NCI-H446 treated with DMSO at 0.1 percent for 48 hours (cell line): ENCODE data around the gene ATP9B.

Source experiments
- DNase-seq: peaks from one replicate; lab custom pipeline; 2025; lab: John Stamatoyannopoulos, UW

The ATP9B gene

DNA sequence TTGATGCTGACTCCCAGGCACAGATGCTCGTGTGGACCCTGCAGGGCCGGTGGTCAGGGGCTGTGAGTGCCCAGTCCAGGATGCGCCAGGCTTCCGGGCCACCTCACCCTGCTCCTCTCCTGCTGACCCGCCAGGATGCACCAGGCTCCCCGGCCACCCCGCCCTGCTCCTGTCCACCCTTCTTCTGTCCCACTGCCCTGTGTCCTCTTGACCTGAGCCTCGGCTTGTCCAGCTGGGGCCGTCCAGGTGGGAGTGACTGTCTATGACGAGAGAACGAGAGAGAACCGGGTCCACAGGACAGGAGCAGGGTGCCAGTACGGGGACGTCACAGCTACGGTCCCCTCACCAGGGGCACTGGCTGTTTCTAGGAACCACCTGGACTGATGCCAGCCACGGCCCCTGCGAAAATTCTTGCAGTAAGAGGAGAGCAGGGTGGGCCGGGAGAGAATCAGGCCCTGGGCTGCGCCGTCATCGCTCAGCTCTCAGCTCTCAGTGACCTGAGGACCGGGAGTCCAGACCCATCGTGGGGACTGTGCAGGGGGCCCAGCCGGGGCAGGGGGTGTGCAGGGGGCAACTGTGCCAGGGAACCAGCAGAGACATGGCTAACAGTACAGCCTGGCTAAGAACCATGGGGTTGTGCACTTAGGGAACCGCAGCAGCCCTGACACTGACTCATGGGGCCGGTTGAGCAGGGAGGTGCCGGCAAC is 313.6 kb downstream of the ATP9B start:
- DNase-seq, result no peak

GRCh38 chr18:79383388-79384056 is 314.3 kb downstream of the ATP9B start:
- DNase-seq, result no peak

- no peak for DNase-seq
Observed at GRCh38 chr18:79384151-79384807, 315.1 kb downstream of the ATP9B start.

- DNase-seq, result no peak
Observed at GRCh38 chr18:79384834-79385233, 315.6 kb downstream of the ATP9B start.

DNA sequence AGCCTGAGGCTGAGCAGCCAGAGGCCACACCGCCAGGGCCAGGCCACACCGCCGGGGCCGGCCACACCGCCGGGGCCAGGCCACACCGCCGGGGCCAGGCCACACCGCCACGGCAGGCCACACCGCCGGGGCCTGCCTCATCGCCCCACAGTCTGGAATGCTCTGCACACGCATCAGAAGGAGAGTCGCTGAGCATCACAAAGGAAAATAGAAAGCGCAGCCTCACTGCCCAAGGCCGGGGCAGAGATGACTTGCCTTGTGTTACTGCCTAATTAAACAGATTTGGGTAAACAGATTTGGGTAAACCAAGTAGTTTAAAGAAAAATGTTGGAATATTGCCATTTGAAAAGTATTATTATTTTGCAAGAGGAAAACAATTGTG is 316.1 kb downstream of the ATP9B start:
- DNase-seq, result no peak

DNA sequence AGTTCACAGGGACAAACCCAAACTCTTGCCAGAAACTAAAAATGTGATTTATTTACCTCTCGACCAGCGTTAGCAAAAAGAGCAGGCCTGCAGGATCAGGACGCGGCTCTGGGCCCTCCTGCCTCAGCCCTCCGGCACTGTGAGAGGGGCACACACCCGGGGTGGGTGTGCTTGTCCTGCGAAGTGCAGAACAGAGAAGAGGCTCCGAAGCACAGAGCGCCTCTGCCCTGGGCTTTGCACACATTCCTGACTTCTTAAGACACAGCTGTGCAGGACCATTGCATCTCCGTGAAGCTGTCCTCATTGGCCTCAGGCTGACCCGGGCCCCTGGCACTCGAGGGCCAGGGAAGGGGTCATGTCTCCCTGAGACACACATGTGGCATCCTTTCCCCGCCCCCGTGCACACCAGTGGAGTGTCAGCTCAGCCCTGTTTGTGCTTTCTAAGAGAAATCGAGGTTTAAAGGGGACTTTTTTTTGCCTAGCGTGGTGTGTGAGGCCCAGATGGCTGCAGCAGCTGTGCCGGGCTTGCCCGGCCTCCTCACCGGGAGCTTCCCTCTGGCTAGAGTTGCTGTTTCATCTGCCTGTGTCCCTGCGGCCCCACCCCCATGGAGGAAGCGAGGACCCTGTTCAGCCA is 316.6 kb downstream of the ATP9B start:
- DNase-seq, result no peak

- DNase-seq, result no peak
Observed at GRCh38 chr18:79386547-79386946, 317.4 kb downstream of the ATP9B start.

DNA sequence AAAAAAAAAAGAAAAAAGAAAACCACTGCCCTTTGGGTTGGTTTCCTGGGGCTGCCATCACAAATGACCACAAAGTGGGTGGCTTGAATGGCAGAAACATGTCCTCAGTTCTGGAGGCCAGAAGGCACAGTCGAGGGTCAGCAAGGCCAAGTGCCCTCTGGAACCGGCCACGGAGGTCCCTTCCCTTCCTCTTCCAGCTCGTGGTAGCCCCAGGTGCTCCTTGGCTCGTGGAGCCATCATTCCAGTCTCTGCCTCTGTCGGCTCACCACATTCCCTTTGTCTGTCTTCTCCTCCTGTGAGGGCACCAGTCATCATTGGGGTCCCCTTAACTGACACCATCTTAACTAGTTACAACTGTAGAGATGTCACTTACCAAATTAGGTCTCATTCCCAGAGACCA is 318.0 kb downstream of the ATP9B start:
- no peak for DNase-seq

GRCh38 chr18:79387615-79388014 is 318.4 kb downstream of the ATP9B start:
- no peak for DNase-seq

- no peak for DNase-seq
Observed at GRCh38 chr18:79388043-79388442, 318.8 kb downstream of the ATP9B start.

- no peak for DNase-seq
Observed at GRCh38 chr18:79389689-79390088, 320.5 kb downstream of the ATP9B start.

GRCh38 chr18:79392226-79392625 is 323.0 kb downstream of the ATP9B start:
- no peak for DNase-seq

GRCh38 chr18:79393181-79393634 is 324.0 kb downstream of the ATP9B start:
- DNase-seq, result no peak

DNA sequence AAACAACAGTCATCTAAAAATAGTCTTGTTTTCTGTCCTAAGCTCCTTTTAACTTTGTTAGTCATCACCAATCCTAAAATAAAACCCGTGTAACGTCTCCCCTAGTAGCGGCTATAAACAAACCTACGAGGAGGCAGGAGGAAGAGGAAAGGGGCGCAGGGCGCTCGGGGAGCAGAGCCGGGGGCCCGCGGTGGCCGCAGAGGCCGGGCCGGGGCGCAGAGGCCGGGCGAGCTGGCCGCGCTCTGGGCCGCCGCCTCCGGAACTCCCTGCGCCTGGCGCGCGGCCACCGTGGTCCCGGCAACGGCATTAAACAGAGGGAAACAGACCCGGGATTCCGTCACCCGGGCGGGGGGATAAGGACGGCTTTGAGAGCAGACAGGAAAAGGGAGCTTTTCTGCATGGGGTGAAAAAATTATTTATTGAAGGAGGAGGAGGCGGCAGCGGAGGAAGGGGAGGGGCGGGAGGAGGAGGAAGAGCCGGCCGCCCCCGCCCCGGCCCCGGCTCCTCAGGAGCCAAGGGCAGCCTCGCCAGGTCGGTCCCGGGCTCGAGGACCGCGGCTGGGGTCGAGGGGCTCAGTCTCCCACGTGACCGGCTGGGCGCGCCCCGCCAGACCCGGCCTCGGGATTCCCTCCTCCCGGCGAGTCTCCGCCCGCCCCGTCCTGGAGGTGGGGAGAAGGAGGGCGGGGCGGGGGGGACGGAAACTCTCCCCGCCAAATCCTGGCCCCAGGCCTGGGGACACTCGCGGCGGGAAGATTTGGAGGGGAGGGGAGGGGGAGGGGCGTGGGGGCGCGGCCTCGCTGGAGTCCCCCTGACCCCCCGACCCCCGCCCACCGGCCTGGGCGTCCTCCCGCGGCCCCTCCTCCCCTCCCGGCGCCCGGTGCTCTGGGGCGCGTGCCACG is 324.7 kb downstream of the ATP9B start:
- DNase-seq, result no peak

- DNase-seq, result no peak
Observed at GRCh38 chr18:79394534-79395307, 325.5 kb downstream of the ATP9B start.

- no peak for DNase-seq
Observed at GRCh38 chr18:79395308-79395640, 326.1 kb downstream of the ATP9B start.

GRCh38 chr18:79395761-79396404 is 326.7 kb downstream of the ATP9B start, which contains the start of gene NFATC1:
Gene NFATC1 (plus strand): TSS chr18:79395930. CDS start chr18:79396225, 295 bp downstream.
- DNase-seq, result no peak

DNA sequence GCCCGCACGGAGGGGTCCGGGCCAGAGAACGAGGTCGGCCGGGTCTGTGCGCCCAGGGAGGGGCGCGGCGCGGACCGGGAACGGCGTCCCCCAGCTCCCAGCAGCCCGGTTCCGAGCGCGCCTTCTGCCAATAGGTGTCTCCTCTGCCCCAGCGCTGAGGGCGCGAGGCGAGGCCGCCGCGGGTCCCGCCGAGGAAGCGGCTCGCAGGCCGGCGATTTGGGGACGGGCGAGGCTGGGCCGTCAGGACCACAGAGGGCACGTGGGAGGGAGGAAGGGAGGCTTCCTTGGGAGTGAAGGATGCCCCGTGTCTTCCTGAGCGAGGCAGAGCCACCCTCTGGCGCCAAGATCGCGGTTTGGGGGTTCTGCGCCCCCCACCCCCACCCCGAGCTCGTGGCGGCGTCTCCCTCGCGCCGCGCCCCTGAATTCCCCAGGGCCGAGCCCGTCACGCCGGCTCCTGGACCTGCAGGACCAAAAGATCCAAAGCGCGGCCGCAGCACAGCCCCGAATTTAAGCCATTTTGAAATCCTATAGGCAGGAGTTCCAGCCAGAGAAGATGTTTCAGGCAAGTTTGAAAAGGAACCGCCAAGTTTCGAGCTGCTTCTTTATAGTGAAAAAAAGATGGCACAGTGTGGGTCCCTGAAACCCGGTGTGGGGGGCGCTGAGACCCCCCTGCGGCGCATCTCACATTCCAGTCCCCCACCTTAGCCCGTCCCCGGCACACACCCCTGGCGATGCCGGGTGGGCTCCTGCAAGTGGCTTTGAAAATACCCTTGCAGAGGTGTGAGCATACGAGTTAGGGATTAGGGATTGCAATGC is 327.4 kb downstream of the ATP9B start:
- DNase-seq, result no peak

- no peak for DNase-seq
Observed at GRCh38 chr18:79397247-79397829, 328.1 kb downstream of the ATP9B start.
